GM20000 (cell line): Measurements from ENCODE around the gene B3GNT2.
A peak's percentile ranks its signal among the peaks of the same experiment; 100 is the strongest.

Experiments used
- DNase-seq: peaks from one replicate; pipeline ENCODE4 v3.0.0; 2012; ENCODE audit warnings: low spot score
- CTCF ChIP-seq: IDR thresholded peaks from 2 replicates; pipeline ENCODE4 v1.5.1; 2012; ENCODE audit warnings: mild to moderate bottlenecking, control low read depth; ENCODE audit errors: extremely low read depth, missing control alignments

B3GNT2 gene

GRCh38 chr2:62202019-62202722 is 6.3 kb downstream of the B3GNT2 start:
- no peak for TF ChIP-seq CTCF
- peak; percentile 63 for DNase-seq

GRCh38 chr2:62202729-62203128 is 6.8 kb downstream of the B3GNT2 start:
- DNase-seq = no peak
- no peak for TF ChIP-seq CTCF

- no peak for TF ChIP-seq CTCF
- DNase-seq = no peak
Observed at GRCh38 chr2:62203459-62203858, 7.5 kb downstream of the B3GNT2 start.

- DNase-seq = no peak
Observed at GRCh38 chr2:62204998-62205496, 9.1 kb downstream of the B3GNT2 start.

GRCh38 chr2:62205554-62205953 is 9.6 kb downstream of the B3GNT2 start:
- TF ChIP-seq CTCF = no peak
- DNase-seq = no peak

More at GRCh38 chr2:62204998-62205496, 9.1 kb downstream of the B3GNT2 start:
- no peak for TF ChIP-seq CTCF

GRCh38 chr2:62206024-62206423 is 10.1 kb downstream of the B3GNT2 start:
- no peak for TF ChIP-seq CTCF
- DNase-seq = no peak

- no peak for TF ChIP-seq CTCF
- DNase-seq = no peak
Observed at GRCh38 chr2:62207491-62207890, 11.6 kb downstream of the B3GNT2 start.
